H1 (cell line): ENCODE results near the gene ANKRD11. TPM values are rescaled to one million over a fixed set of nuclear protein-coding genes. Genes with fewer than 3 reads are reported as not detected.
A peak's percentile ranks its signal among the peaks of the same experiment; 100 is the strongest.

Source experiments
- CTCF ChIA-PET: fragments of 300-600 bp; sonication (Branson Sonifier 250); formaldehyde crosslinking; loops from one replicate; lab custom pipeline; 2021; ENCODE audit not compliant: partially characterized antibody; lab: Charles Lee
- POLR2A ChIA-PET: fragments of 300-600 bp; sonication (Branson Sonifier 250); formaldehyde crosslinking; loops from one replicate; lab custom pipeline; 2021; ENCODE audit warnings: inconsistent platforms; ENCODE audit not compliant: partially characterized antibody; lab: Charles Lee
- DNase-seq, 2 experiments: peaks; one replicate each; pipeline versions ENCODE4 v3.0.0 to v3.0.0-alpha.2; 2010 to 2022; ENCODE audit warnings: low spot score in 2 of 2, low read depth in 1 of 2, mixed read lengths in 1 of 2
- FAIRE-seq: peaks from 2 replicates; lab custom pipeline; 2011; peaks lifted over from hg19 to GRCh38; lab: Jason Lieb, UNC
- H2AFZ ChIP-seq: 2 replicates; pipeline ENCODE4 v1.8.1; 2012; ENCODE audit warnings: low read length, inconsistent platforms
- H2AK5ac ChIP-seq: 2 replicates; pipeline ENCODE4 v1.6.1; 2013; ENCODE audit warnings: low read depth, low read length
- H2BK120ac ChIP-seq: replicated peaks from 2 replicates; pipeline ENCODE3; 2013; ENCODE audit warnings: low read depth, low read length, inconsistent platforms
- H2BK12ac ChIP-seq: 2 replicates; pipeline ENCODE4 v1.6.1; 2013; ENCODE audit warnings: low read depth, low read length
- H2BK15ac ChIP-seq: 2 replicates; pipeline ENCODE4 v1.6.1; 2013; ENCODE audit warnings: low read length
- H2BK20ac ChIP-seq: 2 replicates; pipeline ENCODE4 v1.6.1; 2013; ENCODE audit warnings: low read length
- H2BK5ac ChIP-seq: 2 replicates; pipeline ENCODE4 v1.6.1; 2013; ENCODE audit warnings: low read depth, low read length
- H3K14ac ChIP-seq: 2 replicates; pipeline ENCODE4 v1.6.1; 2013; ENCODE audit warnings: inconsistent platforms; ENCODE audit not compliant: insufficient read length
- H3K18ac ChIP-seq: 2 replicates; pipeline ENCODE4 v1.6.1; 2013; ENCODE audit warnings: low read length; ENCODE audit errors: extremely low read depth
- H3K23ac ChIP-seq: 2 replicates; pipeline ENCODE4 v1.6.1; 2013; ENCODE audit warnings: inconsistent platforms; ENCODE audit not compliant: insufficient read length
- H3K23me2 ChIP-seq: 2 replicates; pipeline ENCODE4 v1.6.1; 2013; ENCODE audit warnings: low read depth, low read length
- H3K27ac ChIP-seq: 2 replicates; pipeline ENCODE4 v1.6.1; 2011; ENCODE audit warnings: low read depth, low read length, inconsistent platforms
- H3K27me3 ChIP-seq, 4 experiments: replicated peaks in 1 of 4; 1 replicate in 1 of 4; 2 replicates in 3 of 4; pipeline versions ENCODE4 v1.6.1 to v1.8.1; 2011 to 2013; ENCODE audit warnings: low read length in 3 of 4, mild to moderate bottlenecking in 3 of 4, inconsistent platforms in 2 of 4, mixed read lengths in 2 of 4, moderate library complexity in 1 of 4; ENCODE audit not compliant: control insufficient read depth in 3 of 4, insufficient read depth in 3 of 4; ENCODE audit errors: extremely low read depth in 1 of 4
- H3K36me3 ChIP-seq, 4 experiments: 2 replicates each; pipeline versions ENCODE4 v1.6.1 to v1.8.1; 2011 to 2013; ENCODE audit warnings: mild to moderate bottlenecking in 4 of 4, low read length in 3 of 4, moderate library complexity in 2 of 4, control low read depth in 1 of 4, inconsistent platforms in 1 of 4; ENCODE audit not compliant: insufficient read depth in 4 of 4, control insufficient read depth in 2 of 4
- H3K4ac ChIP-seq: replicated peaks from 2 replicates; pipeline ENCODE3; 2013; ENCODE audit warnings: low read length, low read depth, mixed read lengths, inconsistent platforms; ENCODE audit not compliant: insufficient read length
- H3K4me1 ChIP-seq, 4 experiments: replicated peaks in 1 of 4; 1 replicate in 1 of 4; 2 replicates in 3 of 4; pipeline versions ENCODE4 v1.6.1 to v1.8.1; 2011 to 2013; ENCODE audit warnings: low read length in 3 of 4, inconsistent platforms in 2 of 4, mixed read lengths in 1 of 4; ENCODE audit not compliant: insufficient read depth in 4 of 4, control insufficient read depth in 3 of 4
- H3K4me2 ChIP-seq, 2 experiments: 2 replicates each; pipeline versions ENCODE4 v1.6.1 to v1.8.1; 2011 to 2013; ENCODE audit warnings: low read depth in 2 of 2, low read length in 2 of 2, control low read depth in 1 of 2, inconsistent platforms in 1 of 2, mild to moderate bottlenecking in 1 of 2; ENCODE audit not compliant: insufficient read depth in 1 of 2
- H3K4me3 ChIP-seq, 4 experiments: fragments of 200-600, 300-600 bp in 1 of 4; sonication (generic), shearing (Covaris generic), sonication (Bioruptor Twin) in 1 of 4; 2 replicates each; pipeline versions ENCODE4 v1.5.1 to v1.8.1; 2011 to 2016; ENCODE audit warnings: low read length in 4 of 4, low read depth in 3 of 4, control low read depth in 2 of 4, inconsistent platforms in 2 of 4, mild to moderate bottlenecking in 2 of 4, mixed read lengths in 1 of 4, moderate library complexity in 1 of 4; ENCODE audit not compliant: insufficient read depth in 2 of 4; ENCODE audit errors: extremely low read depth in 1 of 4
- H3K56ac ChIP-seq: replicated peaks from 2 replicates; pipeline ENCODE3; 2013; ENCODE audit warnings: low read depth, mild to moderate bottlenecking, mixed read lengths, low read length, inconsistent platforms; ENCODE audit not compliant: insufficient read length
- H3K79me1 ChIP-seq: 2 replicates; pipeline ENCODE4 v1.6.1; 2013; ENCODE audit warnings: low read depth, low read length, control low read depth
- H3K79me2 ChIP-seq, 2 experiments: 2 replicates each; pipeline versions ENCODE4 v1.6.1 to v1.8.1; 2012 to 2013; ENCODE audit warnings: low read length in 2 of 2, mild to moderate bottlenecking in 2 of 2, inconsistent platforms in 1 of 2; ENCODE audit not compliant: insufficient read depth in 2 of 2, control insufficient read depth in 1 of 2
- H3K9ac ChIP-seq, 4 experiments: replicated peaks in 1 of 4; 1 replicate in 1 of 4; 2 replicates in 3 of 4; pipeline versions ENCODE4 v1.6.1 to v1.8.1; 2011 to 2013; ENCODE audit warnings: low read depth in 3 of 4, low read length in 3 of 4, control low read depth in 2 of 4, mild to moderate bottlenecking in 2 of 4, moderate library complexity in 2 of 4, inconsistent platforms in 1 of 4; ENCODE audit errors: extremely low read depth in 1 of 4
- H3K9me3 ChIP-seq, 2 experiments: 2 replicates each; pipeline versions ENCODE4 v1.6.1 to v1.8.1; 2012 to 2013; ENCODE audit warnings: mild to moderate bottlenecking in 2 of 2, moderate library complexity in 2 of 2, control low read depth in 1 of 2, inconsistent platforms in 1 of 2, low read depth in 1 of 2, low read length in 1 of 2, mixed read lengths in 1 of 2; ENCODE audit not compliant: insufficient read depth in 2 of 2
- H4K20me1 ChIP-seq, 2 experiments: replicated peaks in 1 of 2; 2 replicates each; pipeline versions ENCODE3 to v1.8.1; 2011 to 2013; ENCODE audit warnings: inconsistent platforms in 2 of 2, low read length in 2 of 2, mild to moderate bottlenecking in 1 of 2; ENCODE audit not compliant: insufficient read depth in 2 of 2, control insufficient read depth in 1 of 2
- H4K5ac ChIP-seq: 2 replicates; pipeline ENCODE4 v1.6.1; 2013; ENCODE audit warnings: low read length, low read depth, mixed read lengths, inconsistent platforms; ENCODE audit not compliant: insufficient read length
- H4K8ac ChIP-seq: 2 replicates; pipeline ENCODE4 v1.8.0; 2013; ENCODE audit warnings: mild to moderate bottlenecking, moderate library complexity, low read length, inconsistent platforms; ENCODE audit not compliant: insufficient read depth; ENCODE audit errors: extremely low read depth
- H4K91ac ChIP-seq: replicated peaks from 2 replicates; pipeline ENCODE3; 2013; ENCODE audit warnings: low read length, mixed read lengths, inconsistent platforms; ENCODE audit not compliant: insufficient read length
- NRF1 ChIP-seq: IDR thresholded peaks from 2 replicates; pipeline ENCODE4 v1.6.1; 2011; ENCODE audit warnings: mild to moderate bottlenecking, low read depth, low read length, improper control_type of control experiment
- SAP30 ChIP-seq: fragments of 300-600 bp; sonication (generic); IDR thresholded peaks from 2 replicates; pipeline ENCODE4 v1.7.1; 2012; ENCODE audit warnings: low read length, moderate library complexity, mild to moderate bottlenecking, inconsistent platforms; ENCODE audit not compliant: insufficient read depth, insufficient replicate concordance
- SIN3A ChIP-seq, 2 experiments: IDR thresholded peaks in 1 of 2; conservative IDR thresholded peaks in 1 of 2; 2 replicates each; pipeline ENCODE4 v1.6.1; 2011 to 2012; ENCODE audit warnings: low read length in 2 of 2, improper control_type of control experiment in 1 of 2, low read depth in 1 of 2, mild to moderate bottlenecking in 1 of 2
- TBP ChIP-seq: IDR thresholded peaks from 2 replicates; pipeline ENCODE4 v1.6.1; 2011; ENCODE audit warnings: low read depth, low read length, improper control_type of control experiment
- TEAD4 ChIP-seq: IDR thresholded peaks from 2 replicates; pipeline ENCODE4 v1.6.1; 2012; ENCODE audit warnings: low read depth, low read length, inconsistent platforms, mixed read lengths
- ZNF274 ChIP-seq: IDR thresholded peaks from 2 replicates; pipeline ENCODE4 v1.7.0; 2012; ENCODE audit warnings: low read length, borderline replicate concordance; ENCODE audit errors: extremely low read depth
- WGBS, 2 experiments: shearing (Covaris generic) in 1 of 2; methylation state at CpG; one replicate each; pipeline versions ENCODE4 v1.1.6 to v1.1.7; 2013 to 2015; ENCODE audit warnings: low lambda C conversion rate in 2 of 2, mixed read lengths in 2 of 2, inconsistent platforms in 1 of 2, low coverage in 1 of 2, missing lambda C conversion rate in 1 of 2; ENCODE audit not compliant: insufficient replicate concordance in 2 of 2, insufficient coverage in 1 of 2, insufficient read length in 1 of 2; ENCODE audit errors: extremely low coverage in 1 of 2, missing lambda C conversion rate in 1 of 2; 5-methylcytosine and 5-hydroxymethylcytosine counted together
- polyA plus RNA-seq, 7 experiments: library from polyadenylated mRNA; depleted of rRNA in 3 of 7; stranded (reverse) in 5 of 7; unstranded in 2 of 7; fragments of >200 nt in 5 of 7; fragments of 200-250 nt in 2 of 7; gene quantifications; 1 replicate in 5 of 7; 2 replicates in 1 of 7; 4 replicates in 1 of 7; pipeline versions ENCODE4 v1.2.1 to v1.2.3, GENCODE V29; 2011 to 2013; ENCODE audit warnings: missing spikeins in 2 of 7, mixed read lengths in 2 of 7
- total RNA-seq: library from RNA; stranded (reverse); fragmentation: NEBNext Ultra II Directional; extraction: Animal tissue kit (Norgen Biotek cat#: 25700); gene quantifications from 2 replicates; pipeline ENCODE4 v1.2.1, GENCODE V29; 2021
- TF ChIP-seq, protein P1 (sequence below), 3 experiments: IDR thresholded peaks; 1 replicate in 2 of 3; 2 replicates in 1 of 3; pipeline versions ENCODE4 v1.5.1 to v1.6.1; 2011; ENCODE audit warnings: low read length in 3 of 3, mild to moderate bottlenecking in 3 of 3, inconsistent platforms in 2 of 3, low read depth in 1 of 3, moderate library complexity in 1 of 3; ENCODE audit not compliant: insufficient read depth in 1 of 3; ENCODE audit errors: control extremely low read depth in 1 of 3

Gene ANKRD11
- total and polyA plus RNA-seq, 2 of the 8 experiments (the other 6 are each of a cell fraction or from before 2014, with no cell fraction given), result 46.5 to 142 TPM

DNA sequence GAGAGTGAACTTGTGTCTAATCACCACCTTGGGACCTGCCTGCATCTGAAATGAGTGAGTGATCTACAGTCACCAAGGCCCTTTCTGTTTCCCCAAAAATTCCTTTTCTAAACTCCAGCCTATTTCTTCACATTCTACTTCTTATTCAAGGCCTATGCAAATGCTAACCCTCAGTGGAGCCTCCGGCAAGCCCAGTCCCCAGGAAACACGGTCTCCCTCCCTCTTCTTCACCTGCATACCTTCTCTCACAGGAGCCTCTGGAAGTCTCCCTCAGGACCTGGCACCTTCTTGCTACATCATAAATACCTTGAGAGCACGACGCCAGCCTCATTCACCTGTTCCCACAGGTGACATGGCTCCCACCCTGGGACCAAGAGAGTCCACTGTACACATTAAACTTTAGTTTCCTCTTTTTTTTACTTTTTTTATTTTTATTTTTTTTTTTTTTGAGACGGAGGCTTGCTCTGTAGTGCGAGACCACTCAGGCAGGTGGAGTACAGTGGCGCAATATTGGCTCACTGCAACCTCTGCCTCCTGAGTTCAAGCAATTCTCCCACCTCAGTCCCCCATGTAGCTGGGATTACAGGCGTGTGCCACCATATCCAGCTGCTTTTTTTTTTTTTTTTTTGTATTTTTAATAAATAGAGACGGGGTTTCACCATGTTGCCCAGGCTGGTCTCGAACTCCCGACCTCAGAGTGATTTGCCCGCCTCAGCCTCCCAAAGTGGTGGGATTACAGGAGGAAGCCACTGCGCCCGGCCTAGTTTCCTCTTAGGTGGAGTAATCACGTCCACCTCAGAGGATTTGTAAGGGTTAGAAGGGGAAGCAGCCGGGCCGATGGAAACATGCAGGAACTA is 97.3 kb downstream of the ANKRD11 start:
- peak overlapping the region in 1 of 4 experiments; percentile 15; a peak in 1 of 8 replicates for H3K4me3 ChIP-seq
- no peak overlapping the region; the same call in 1 of the 2 replicates for H2AK5ac ChIP-seq
- peaks cover 48 to 50% of the 10 kb centered on the region in 2 experiments for H4K20me1 ChIP-seq
- TF ChIP-seq ZNF274, result no peak
- TF ChIP-seq NRF1, result no peak
- TF ChIP-seq TEAD4, result 0 out of 2 replicates have a peak, but pooled peaks have one; percentile 26
- peak; percentile 75 for TF ChIP-seq TBP
- TF ChIP-seq SAP30, result no peak
- 0 out of 4 replicates have a peak, but pooled peaks of 1 of the 2 experiments have one; percentile 35 for TF ChIP-seq SIN3A (conservative IDR thresholded peaks at IDR 0.05 in 1 of 2, IDR thresholded peaks at IDR 0.05 in 1 of 2; ENCODE audit: low read depth in 1 of 2, low read length in 2 of 2)
- TF ChIP-seq, protein P1, sequence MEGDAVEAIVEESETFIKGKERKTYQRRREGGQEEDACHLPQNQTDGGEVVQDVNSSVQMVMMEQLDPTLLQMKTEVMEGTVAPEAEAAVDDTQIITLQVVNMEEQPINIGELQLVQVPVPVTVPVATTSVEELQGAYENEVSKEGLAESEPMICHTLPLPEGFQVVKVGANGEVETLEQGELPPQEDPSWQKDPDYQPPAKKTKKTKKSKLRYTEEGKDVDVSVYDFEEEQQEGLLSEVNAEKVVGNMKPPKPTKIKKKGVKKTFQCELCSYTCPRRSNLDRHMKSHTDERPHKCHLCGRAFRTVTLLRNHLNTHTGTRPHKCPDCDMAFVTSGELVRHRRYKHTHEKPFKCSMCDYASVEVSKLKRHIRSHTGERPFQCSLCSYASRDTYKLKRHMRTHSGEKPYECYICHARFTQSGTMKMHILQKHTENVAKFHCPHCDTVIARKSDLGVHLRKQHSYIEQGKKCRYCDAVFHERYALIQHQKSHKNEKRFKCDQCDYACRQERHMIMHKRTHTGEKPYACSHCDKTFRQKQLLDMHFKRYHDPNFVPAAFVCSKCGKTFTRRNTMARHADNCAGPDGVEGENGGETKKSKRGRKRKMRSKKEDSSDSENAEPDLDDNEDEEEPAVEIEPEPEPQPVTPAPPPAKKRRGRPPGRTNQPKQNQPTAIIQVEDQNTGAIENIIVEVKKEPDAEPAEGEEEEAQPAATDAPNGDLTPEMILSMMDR (IDR thresholded peaks at IDR 0.05; ENCODE audit: control extremely low read depth in 1 of 3, insufficient read depth in 1 of 3, low read depth in 1 of 3, low read length in 3 of 3), result no peak

More for the DNA sequence above, 97.3 kb downstream of the ANKRD11 start:
- H4K8ac ChIP-seq, result no peak overlapping the region
- peaks cover 2% of the 10 kb centered on the region; the same call in 1 of the 2 replicates for H3K23me2 ChIP-seq
- ChIA-PET CTCF (interaction anchor here (0.8 to 1.6 kb wide), 3 partner anchors 12 to 96 kb away, joined by 3 to 4 read pairs (median 4); no protein-coding TSS in a partner anchor), POLR2A (interaction anchor here (0.6 to 1.7 kb wide), 5 partner anchors 28 to 116 kb away, joined by 3 to 5 read pairs (median 4); no protein-coding TSS in a partner anchor)
- H3K4ac ChIP-seq, result no peak overlapping the region
- H3K23ac ChIP-seq, result no peak overlapping the region
- no peak for FAIRE-seq
- peaks cover 10 to 36% (median 24%) of the 10 kb centered on the region in 4 experiments for H3K4me1 ChIP-seq
- peak overlapping the region; percentile 88; the same call in 1 of the 2 replicates for H2BK12ac ChIP-seq
- H3K9ac ChIP-seq, result 0 out of 7 replicates have a peak overlapping the region, but pooled peaks of 1 of the 4 experiments have one; percentile 44
- H2AFZ ChIP-seq, result no peak overlapping the region
- no peak overlapping the region for H4K91ac ChIP-seq
- H2BK15ac ChIP-seq, result no peak overlapping the region
- H3K79me2 ChIP-seq, result peaks cover 38 to 95% of the 10 kb centered on the region in 2 experiments
- peaks cover 34% of the 10 kb centered on the region for H3K79me1 ChIP-seq
- H3K36me3 ChIP-seq, result peaks cover 0 to 5% (median 0%) of the 10 kb centered on the region in 4 experiments; a peak in 2 of 8 replicates
- no peak overlapping the region for H3K18ac ChIP-seq
- peak in 1 of 2 experiments; percentile 61 for DNase-seq
- H3K14ac ChIP-seq, result no peak overlapping the region
- H4K5ac ChIP-seq, result no peak overlapping the region
- H3K4me2 ChIP-seq, result peak overlapping the region; percentile 49 to 62; a peak in 3 of 4 replicates
- no peak overlapping the region for H2BK20ac ChIP-seq
- H3K27ac ChIP-seq, result peak overlapping the region; percentile 54
- H2BK5ac ChIP-seq, result peak overlapping the region; percentile 89
- H3K56ac ChIP-seq, result no peak overlapping the region
- no peak overlapping the region for H2BK120ac ChIP-seq
- WGBS, 2 experiments, result 71% methylated on average over 15 of the region's 17 CpGs; no CpG with 5 or more reads in 1 of the 2 experiments
- no peaks in the 10 kb centered on the region for H3K9me3 ChIP-seq
- no peaks in the 10 kb centered on the region for H3K27me3 ChIP-seq
